Measurements from ENCODE around the gene ANKUB1. TPM values are rescaled to one million over a fixed set of nuclear protein-coding genes. Genes with fewer than 3 reads are reported as not detected.

The ANKUB1 gene
- total RNA-seq, 1 experiment from 2014 or later = not detected

GRCh38 chr3:149800693-149801092 is 8.3 kb upstream of the ANKUB1 start:
- no peak overlapping the region for H3K27ac Mint-ChIP-seq (ENCODE audit: unreplicated experiment)
- intact Hi-C loops (cut with micrococcal nuclease; ENCODE audit: unreplicated experiment) = no loop called here
- H3K4me1 Mint-ChIP-seq (ENCODE audit: low read depth, unreplicated experiment) = peaks cover 18% of the 10 kb centered on the region
- no peak for DNase-seq
- CTCF ChIA-PET = interaction anchor here (0.7 to 1.6 kb wide), 3 partner anchors 11 to 35 kb away, joined by 3 to 5 read pairs (median 4); no protein-coding TSS in a partner anchor
- H3K36me3 Mint-ChIP-seq (ENCODE audit: insufficient read depth, unreplicated experiment) = no peaks in the 10 kb centered on the region
- no peak overlapping the region for H3K4me3 Mint-ChIP-seq (ENCODE audit: low read depth, unreplicated experiment)
- no TSS peak for BruUV-seq (replicated peaks)
- H3K27me3 Mint-ChIP-seq (ENCODE audit: unreplicated experiment) = no peaks in the 10 kb centered on the region
- no peak for TF ChIP-seq CTCF (IDR thresholded peaks at IDR 0.05; ENCODE audit: unreplicated experiment)
- H3K9me3 Mint-ChIP-seq (ENCODE audit: low read depth, unreplicated experiment) = peaks cover 8% of the 10 kb centered on the region

GRCh38 chr3:149796026-149796425 is 3.7 kb upstream of the ANKUB1 start:
- Mint-ChIP-seq H3K9me3 (ENCODE audit: low read depth, unreplicated experiment) (peaks cover 8% of the 10 kb centered on the region), H3K27ac (ENCODE audit: unreplicated experiment) (no peak overlapping the region), H3K4me3 (ENCODE audit: low read depth, unreplicated experiment) (no peak overlapping the region), H3K27me3 (ENCODE audit: unreplicated experiment) (no peaks in the 10 kb centered on the region), H3K4me1 (ENCODE audit: low read depth, unreplicated experiment) (peaks cover 13% of the 10 kb centered on the region), H3K36me3 (ENCODE audit: insufficient read depth, unreplicated experiment) (no peaks in the 10 kb centered on the region)
- TF ChIP-seq CTCF (IDR thresholded peaks at IDR 0.05; ENCODE audit: unreplicated experiment) = no peak
- no peak for DNase-seq
- intact Hi-C loops (cut with micrococcal nuclease; ENCODE audit: unreplicated experiment) = no loop called here
- no TSS peak for BruUV-seq (replicated peaks)
- CTCF ChIA-PET = interaction anchor here (0.9 kb wide), 1 partner anchor 12 kb away, joined by 3 read pairs; no protein-coding TSS in a partner anchor

- no peaks in the 10 kb centered on the region for H3K36me3 Mint-ChIP-seq (ENCODE audit: insufficient read depth, unreplicated experiment)
- DNase-seq = no peak
- CTCF ChIA-PET = interaction anchor here (0.6 to 1.6 kb wide), 3 partner anchors 17 to 222 kb away, joined by 4 to 5 read pairs (median 4); no protein-coding TSS in a partner anchor
- no TSS peak for BruUV-seq (replicated peaks)
- no peaks in the 10 kb centered on the region for H3K27me3 Mint-ChIP-seq (ENCODE audit: unreplicated experiment)
- H3K9me3 Mint-ChIP-seq (ENCODE audit: low read depth, unreplicated experiment) = no peaks in the 10 kb centered on the region
- peak overlapping the region; percentile 21 for H3K27ac Mint-ChIP-seq (ENCODE audit: unreplicated experiment)
- H3K4me3 Mint-ChIP-seq (ENCODE audit: low read depth, unreplicated experiment) = no peak overlapping the region
- no peak for TF ChIP-seq CTCF (IDR thresholded peaks at IDR 0.05; ENCODE audit: unreplicated experiment)
- intact Hi-C loops (cut with micrococcal nuclease; ENCODE audit: unreplicated experiment) = loop anchor here (5.0 kb wide), 1 partner anchor 1038 kb away; no protein-coding TSS in a partner anchor
- peaks cover 17% of the 10 kb centered on the region for H3K4me1 Mint-ChIP-seq (ENCODE audit: low read depth, unreplicated experiment)
Measured at GRCh38 chr3:149790698-149791097, 1.7 kb downstream of the ANKUB1 start.

- intact Hi-C loops (cut with micrococcal nuclease; ENCODE audit: unreplicated experiment) = loop anchor here (5.0 kb wide), 1 partner anchor 1038 kb away; no protein-coding TSS in a partner anchor
- Mint-ChIP-seq H3K4me1 (ENCODE audit: low read depth, unreplicated experiment) (peaks cover 17% of the 10 kb centered on the region), H3K27ac (ENCODE audit: unreplicated experiment) (peak overlapping the region; percentile 21), H3K9me3 (ENCODE audit: low read depth, unreplicated experiment) (no peaks in the 10 kb centered on the region), H3K4me3 (ENCODE audit: low read depth, unreplicated experiment) (no peak overlapping the region), H3K27me3 (ENCODE audit: unreplicated experiment) (no peaks in the 10 kb centered on the region), H3K36me3 (ENCODE audit: insufficient read depth, unreplicated experiment) (no peaks in the 10 kb centered on the region)
- no TSS peak for BruUV-seq (replicated peaks)
- CTCF ChIA-PET = interaction anchor here (0.6 to 1.6 kb wide), 3 partner anchors 18 to 222 kb away, joined by 4 to 5 read pairs (median 4); no protein-coding TSS in a partner anchor
- peak; percentile 38 for DNase-seq
- TF ChIP-seq CTCF (IDR thresholded peaks at IDR 0.05; ENCODE audit: unreplicated experiment) = no peak
Measured at GRCh38 chr3:149790268-149790667, 2.1 kb downstream of the ANKUB1 start.
